Breast epithelium (tissue), 3 donors: ENCODE data around the gene TMEM179.

ENCODE experiments used
- CTCF ChIP-seq, 3 donors: fragments of 450-650 bp; IDR thresholded peaks; one replicate each; pipeline ENCODE4 v1.5.1; 2016 to 2017; ENCODE audit warnings: antibody characterized with exemption in 3 of 3, mild to moderate bottlenecking in 3 of 3, moderate library complexity in 3 of 3
- POLR2A ChIP-seq: fragments of 450-650 bp; IDR thresholded peaks from one replicate; pipeline ENCODE4 v1.6.1; 2016; ENCODE audit warnings: antibody characterized with exemption, mild to moderate bottlenecking, moderate library complexity
- POLR2AphosphoS5 ChIP-seq, 3 donors: sonication (generic); formaldehyde crosslinking; IDR thresholded peaks; one replicate each; pipeline ENCODE4 v1.6.1; 2017; ENCODE audit warnings: antibody characterized with exemption in 3 of 3

GRCh38 chr14:104549536-104550339 lies 54.8 kb downstream of the TMEM179 start:
- no peak for TF ChIP-seq CTCF (IDR thresholded peaks at IDR 0.05)
- no peak for TF ChIP-seq POLR2AphosphoS5 (IDR thresholded peaks at IDR 0.05)
- no peak for TF ChIP-seq POLR2A
